HG03565 (cell line): ENCODE data around the gene PDE4D.
"Not testable (repeated sequence)": the region's sequence is repeated elsewhere in the genome, so short reads cannot be mapped to it uniquely, and the experiment has no call there.

Experiments
- ATAC-seq: cut with Tn5 transposase; IDR thresholded peaks from one replicate; pipeline ENCODE4 v1.9.1; 2021; ENCODE audit warnings: mild to moderate bottlenecking, moderate library complexity; ENCODE audit not compliant: unreplicated experiment

Gene PDE4D

DNA sequence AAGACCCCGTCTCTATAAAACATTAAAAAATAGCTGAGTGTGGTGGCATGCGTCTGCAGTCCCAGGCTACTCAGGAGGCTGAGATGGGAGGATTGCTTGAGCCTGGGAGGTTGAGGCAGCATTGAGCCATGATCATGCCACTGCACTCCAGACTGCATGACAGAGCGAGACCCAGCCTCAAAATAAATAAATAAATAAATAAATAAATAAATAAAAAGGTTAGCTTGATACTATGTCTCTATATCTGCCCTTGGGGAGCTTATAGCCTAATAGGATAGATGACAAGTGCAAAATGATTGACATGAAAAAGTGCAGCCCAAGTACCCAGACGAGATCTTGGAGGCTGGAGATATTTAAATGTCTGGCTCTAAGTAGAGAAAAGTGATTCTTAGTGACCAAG lies 122.6 kb downstream of the PDE4D start:
- no peak for ATAC-seq

DNA sequence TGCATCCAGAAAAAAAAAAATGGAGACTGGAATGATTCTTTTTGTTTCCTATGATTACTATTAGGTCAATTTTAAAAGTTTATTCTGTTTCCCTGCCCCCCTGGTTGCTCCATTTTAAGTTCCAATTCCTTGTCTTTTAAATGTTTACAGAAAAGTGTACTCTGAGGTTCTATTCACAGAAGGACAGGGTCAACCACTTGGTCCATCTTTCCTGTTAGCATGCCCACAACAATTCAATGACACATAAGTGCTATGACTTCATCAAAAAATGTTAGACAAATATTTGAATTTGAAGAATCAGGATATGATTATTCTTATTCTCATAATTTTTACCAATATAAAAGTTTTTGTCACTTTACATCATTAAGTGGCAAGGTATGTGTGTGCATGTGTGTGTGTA lies 123.7 kb downstream of the PDE4D start:
- no peak for ATAC-seq

DNA sequence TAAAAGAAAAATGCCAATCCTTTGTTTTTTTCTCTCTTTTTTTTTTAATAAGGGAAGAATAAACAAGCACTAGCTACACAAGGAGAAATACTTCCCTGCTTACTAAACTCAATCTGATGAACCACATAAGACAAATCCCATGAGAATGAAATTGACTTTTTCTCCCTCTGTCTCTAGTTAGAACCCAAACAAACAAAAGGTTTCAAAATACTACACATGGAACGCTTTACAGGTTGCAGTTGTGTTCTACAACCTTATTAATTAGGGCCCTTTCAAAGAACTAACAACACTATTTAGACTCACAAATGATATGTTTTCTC lies 124.5 kb downstream of the PDE4D start:
- ATAC-seq, result no peak

DNA sequence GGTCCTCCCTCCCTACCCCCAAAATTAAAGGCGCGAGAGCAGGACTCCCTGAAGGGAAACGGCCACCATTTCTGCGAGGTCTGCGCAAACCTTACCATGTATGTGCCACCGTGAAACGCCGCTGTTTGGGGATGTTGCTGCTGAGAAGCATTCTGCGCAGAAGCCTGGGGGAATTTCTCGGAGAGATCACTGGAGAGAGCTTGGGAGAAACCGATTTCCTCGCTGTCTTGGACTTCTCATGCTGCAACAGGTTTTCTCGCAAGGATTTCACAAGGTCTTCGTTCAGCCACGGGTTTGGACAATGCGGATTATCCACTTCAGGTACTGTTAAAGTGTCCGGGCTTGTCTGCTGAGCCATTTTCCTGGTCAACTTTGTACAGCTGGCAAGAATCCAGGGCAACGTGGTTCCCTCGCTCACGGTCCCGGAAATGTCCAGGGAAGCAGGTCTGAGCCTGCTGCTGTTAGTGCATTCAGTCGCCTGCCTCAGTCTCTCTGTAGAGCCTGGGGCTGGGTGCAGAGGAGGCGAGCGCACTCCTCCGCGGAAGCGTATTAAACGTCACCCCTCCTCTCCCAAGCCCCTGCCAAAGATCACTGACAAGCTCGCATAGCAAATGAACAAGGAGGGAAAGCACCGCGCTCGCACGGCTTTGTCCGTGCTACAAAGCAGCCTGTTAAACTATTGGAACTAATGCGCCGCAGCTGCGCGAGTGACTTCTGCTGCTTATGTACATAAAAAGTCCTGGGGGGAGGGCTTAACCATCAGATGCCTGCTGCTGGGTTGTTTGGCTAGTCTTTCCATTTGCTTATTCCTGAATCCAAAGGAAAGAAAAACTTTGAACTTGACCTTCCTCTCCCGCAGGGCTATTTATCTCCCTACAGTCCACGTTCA lies 125.1 kb downstream of the PDE4D start:
- ATAC-seq, result peak; percentile 44

DNA sequence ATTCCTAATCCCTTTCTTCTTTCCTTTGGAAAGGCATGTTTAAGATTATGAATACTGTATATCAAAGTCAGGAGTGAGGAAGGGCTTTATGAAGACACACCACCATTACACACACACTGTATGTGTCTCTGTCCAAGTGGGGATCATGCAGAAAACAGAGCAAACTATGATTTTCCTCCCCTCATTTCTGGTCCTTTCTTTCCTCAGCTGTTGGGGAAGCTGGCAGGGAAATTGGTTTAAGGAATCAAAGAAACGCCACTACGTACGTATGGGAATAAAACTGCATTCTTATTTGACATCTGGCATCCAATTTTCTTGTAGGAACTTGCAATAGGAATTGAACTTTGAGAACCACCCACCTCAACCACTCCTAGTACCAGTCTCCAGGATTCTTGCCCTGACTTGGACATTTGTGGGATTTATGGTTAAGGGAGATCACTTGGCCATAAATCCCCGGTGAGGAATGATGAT lies 125.8 kb downstream of the PDE4D start:
- ATAC-seq, result no peak

DNA sequence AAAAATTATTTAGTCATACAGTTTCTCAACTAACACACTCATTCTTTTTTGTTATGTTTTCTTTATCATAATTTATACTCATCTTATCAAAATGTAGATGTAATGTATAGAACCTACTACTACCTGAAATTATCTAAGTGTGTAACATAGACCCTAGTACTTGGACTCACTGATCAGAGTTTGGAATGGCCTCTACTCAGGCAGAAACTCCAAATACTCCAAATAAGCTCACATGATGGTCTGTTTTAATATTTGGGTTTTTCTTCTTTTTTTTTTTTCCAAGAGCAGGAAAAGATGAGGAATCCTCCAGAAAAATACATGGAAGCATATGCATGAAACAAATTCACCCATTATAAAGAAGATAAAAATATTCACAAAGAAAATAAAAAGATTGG lies 126.3 kb downstream of the PDE4D start:
- ATAC-seq, result no peak

DNA sequence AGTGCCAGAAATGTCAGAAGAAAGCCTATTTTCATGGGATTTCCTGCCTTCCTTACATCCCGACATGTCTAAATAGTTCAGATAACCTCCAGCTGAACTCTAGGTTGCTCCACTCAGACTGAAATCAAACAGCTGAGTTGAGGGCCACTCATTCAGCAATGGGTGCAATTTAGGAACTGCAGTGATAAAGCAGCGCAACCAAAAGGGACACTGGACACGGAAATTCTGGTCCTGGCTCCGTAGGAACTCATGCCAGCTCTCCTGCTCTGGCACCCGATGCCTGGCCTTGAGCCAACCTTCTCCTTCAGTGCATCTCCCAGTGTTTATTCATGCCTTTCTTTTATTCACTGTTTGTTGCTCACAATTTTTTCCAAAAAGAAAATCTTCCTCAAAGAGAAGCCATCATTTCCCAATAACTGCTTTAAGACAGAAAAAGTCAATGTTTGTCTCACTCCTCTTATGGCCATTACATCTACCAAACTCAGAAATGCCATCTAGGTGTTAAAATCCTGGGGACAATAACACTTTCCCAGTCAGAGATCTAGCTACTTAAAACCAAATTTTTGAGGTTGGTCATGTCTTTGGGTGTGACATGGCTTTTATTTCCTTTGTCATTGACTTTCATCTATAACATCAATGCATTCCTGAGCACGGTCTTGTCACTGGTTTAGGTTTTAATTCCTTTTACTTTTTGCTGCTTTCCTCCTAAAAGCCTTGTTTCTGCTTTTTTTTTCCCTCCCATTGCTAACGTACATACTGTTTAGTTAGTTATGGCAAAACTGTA lies 126.9 kb downstream of the PDE4D start:
- no peak for ATAC-seq

DNA sequence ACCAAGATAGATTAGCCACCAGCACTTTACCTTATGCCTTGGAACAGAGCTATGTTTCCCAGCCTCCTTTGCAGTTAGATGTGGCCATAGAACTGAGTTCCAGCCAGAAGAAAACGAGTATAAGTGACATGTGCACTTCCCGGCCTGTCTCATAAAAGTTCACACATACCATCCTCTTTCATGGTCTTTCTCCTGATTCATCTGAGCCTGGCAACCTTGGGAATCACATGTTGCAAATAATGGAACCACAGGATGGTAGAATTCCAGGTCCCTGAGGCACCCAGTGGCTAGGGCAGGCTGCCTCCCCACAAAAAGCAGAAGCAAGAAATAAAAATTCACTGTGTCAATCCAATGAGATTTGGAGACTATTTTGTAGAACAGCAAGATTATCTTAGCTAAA lies 128.1 kb downstream of the PDE4D start:
- no peak for ATAC-seq

DNA sequence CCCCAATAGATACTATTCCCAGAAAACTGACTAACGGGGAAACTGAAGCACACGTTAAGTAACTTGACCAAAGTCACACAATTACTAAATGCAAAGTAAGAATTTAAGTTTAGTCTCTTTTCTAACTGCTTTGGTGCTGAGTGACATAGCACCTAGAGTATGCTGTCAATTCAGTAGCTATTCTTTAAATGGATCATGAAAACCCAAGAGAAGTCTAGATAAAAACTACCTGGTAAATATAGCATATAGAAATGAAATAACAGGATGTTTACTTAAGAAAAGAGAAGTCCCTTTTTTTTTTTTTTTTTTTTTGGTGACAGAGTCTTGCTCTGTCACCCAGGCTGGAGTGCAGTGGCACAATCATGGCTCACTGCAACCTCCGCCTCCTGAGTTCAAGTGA lies 129.2 kb downstream of the PDE4D start:
- no peak for ATAC-seq

DNA sequence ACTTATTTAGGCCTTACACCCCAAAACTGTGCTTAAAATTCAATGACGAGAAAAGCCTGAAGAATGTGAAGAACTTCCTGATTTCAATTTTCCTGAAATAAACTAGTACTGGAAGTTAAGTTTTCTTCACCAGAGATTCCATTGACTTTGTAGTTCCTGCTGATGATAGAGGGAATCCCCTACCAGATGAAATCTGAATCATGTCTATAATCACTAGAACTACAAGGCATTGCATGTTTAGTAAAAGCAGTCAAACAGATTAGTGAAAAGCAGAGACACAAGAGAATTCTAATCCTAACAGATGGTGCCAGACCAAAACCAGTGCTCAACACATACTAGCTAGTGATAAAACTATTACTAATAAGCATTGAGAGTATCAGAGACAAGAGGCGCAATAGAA lies 130.0 kb downstream of the PDE4D start:
- ATAC-seq, result no peak

DNA sequence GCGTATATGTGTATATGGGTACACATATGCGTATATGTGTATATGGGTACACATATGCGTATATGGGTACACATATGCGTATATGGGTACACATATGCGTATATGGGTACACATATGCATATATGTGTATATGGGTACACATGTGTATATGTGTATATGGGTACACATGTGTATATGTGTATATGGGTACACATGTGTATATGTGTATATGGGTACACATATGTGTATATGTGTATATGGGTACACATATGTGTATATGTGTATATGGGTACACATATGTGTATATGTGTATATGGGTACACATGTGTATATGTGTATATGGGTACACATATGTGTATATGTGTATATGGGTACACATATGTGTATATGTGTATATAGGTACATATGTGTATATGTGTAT lies 131.3 kb downstream of the PDE4D start:
- not testable (repeated sequence) for ATAC-seq

DNA sequence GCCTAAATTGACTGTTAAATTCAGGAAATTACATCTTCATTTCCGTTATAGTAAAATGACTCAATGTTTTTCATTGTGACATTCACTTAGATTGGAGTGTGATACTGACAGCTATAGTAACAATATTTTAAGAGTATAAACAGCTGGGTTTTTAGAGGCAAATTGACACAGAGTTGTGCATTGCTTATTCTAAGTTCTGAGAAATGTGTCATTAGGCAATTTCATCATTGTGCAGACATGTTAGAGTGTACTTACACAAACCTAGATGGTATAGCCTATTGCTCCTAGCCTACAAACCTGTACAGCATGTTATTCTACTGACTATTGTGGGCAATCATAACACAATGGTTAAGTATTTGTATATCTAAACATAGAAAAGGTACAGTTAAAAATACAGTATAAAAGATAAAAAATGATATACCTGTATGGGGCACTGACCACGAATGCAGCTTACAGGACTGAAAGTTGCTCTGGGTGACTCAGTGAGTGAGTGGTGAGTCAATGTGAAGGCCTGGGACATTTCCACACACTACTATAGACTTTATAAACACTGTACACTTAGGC lies 132.7 kb downstream of the PDE4D start:
- peak; percentile 67 for ATAC-seq

DNA sequence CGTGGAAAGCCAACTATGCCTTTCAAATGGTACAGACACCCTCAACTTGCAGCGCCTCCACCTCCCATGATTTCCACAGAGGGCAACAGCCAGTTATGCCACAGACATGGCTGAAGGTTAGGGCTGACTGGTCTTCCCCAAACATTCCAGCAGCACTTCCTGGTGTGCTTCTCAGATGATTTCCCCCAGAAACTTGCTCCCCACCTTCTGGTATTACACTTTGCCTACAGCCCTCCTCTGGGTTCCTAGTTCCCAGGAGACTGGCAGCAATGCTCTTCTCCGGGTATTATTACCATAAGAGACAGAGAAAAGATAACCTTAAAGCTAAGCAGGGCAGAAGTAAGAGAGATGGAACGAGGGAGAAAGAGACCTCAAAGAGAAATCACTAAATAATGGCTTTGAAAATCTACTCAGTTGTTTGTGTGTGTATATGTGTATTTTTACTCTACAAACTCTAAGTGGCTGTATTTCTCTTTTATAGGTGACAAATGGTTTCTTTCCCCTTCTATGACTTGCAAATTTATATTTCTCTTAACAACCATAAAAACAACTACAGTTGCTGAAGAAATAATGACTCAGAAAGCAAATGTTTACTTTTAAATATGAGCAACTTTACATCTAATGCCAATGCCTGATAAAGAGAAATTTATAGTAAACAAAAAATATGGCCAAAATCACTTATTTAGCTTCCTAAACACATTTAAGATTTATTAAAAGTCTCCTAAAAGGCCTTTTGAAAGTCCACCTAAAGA lies 133.8 kb downstream of the PDE4D start:
- no peak for ATAC-seq

DNA sequence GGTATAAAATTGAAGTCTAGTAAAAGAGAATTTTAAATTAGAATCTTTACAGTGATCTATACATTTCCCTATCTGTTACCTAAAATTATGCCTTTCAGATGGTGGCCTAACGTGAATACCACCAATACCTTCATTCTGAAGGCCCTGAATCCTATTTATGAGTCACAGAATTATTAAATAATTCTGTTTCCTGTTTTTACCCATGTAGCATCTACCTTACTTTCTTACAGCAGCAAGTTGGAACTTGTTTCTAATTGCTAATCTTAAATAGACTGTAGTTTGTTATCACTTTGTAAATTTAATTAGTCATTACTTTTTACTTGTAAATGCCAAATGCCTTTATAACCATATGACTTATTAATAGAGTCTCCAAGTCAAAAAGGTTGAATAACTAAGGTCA lies 135.0 kb downstream of the PDE4D start:
- ATAC-seq, result no peak

DNA sequence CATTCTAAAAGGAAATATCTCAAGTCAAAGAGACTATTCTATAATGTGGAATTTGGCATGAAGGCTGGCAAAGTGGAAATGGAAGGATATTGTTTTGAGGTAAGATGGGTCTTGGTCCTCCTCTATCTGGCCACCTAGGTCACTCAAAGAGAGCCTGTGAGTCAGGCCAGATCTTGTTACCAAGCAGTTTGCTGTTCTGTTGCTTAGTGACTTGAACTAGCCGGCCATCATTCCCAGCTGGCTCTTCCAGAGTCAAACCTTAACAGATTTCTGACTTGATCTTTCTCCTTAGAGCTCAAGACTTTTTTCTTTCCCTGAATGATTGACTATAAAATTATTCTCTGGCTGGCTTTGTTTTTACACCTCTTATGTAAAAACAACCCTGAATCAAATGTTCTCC lies 136.1 kb downstream of the PDE4D start:
- no peak for ATAC-seq

DNA sequence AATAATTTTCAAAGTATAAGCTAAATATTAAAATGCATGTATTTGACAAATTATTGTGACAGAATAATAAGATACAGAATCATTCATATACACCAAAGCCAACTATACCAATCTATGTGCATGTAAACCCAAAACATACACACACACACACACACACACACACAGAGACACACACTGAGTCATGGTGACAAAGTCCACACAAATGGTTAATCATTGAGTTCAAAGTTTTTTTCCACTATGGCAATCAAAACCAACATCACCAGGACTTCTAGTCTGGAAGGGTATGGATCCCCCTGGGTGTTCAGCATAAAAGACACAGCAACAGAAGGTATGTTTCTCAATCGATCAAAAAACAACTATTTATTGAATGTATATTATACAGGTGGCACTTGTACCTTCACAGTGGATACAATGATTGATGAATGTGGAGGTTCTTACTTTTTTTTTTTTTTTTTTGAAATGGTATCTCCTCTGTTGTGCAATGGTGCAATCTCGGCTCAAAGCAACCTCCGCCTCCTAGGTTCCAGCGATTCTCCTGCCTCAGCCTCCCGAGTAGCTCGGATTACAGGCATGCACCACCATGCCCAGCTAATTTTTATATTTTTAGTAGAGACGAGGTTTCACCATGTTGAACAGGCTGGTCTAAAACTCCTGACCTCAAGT lies 137.0 kb downstream of the PDE4D start:
- ATAC-seq, result no peak

DNA sequence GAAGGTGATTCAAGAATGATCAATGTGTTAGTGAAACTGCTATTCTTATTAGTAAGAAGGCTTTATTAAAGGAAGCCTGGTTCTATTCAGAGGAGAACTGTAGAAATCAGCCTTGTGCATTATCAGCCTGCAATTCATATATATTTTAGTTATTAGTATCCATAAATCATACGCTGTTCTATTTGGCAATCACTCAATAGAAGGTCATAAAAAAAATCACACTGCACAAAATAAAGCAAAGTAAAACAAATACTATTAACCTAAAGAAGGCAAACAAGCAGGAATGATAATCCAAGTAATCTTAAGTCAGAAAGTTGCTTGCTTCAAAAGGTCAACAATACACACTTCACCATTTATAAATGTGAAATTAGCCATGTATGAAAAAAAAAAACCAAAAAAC lies 138.1 kb downstream of the PDE4D start:
- no peak for ATAC-seq

DNA sequence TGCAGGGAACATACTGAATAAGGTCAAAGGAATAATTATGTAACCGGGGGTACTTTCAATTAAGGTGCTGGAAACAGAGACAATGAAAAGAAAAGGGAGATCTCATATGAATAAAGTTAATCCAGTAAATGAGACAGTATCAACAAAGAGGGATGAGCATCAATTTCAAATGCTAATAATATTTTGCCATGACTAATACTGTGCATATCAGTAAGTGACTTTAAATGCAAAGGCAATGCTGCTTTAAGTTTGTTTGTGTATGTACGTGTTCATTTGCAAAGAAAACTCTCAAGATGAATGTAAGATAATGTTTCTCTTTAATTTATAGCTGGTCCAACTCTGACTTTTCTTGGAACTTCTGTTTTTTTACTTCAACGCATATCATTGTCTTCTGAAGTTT lies 139.9 kb downstream of the PDE4D start:
- ATAC-seq, result no peak

DNA sequence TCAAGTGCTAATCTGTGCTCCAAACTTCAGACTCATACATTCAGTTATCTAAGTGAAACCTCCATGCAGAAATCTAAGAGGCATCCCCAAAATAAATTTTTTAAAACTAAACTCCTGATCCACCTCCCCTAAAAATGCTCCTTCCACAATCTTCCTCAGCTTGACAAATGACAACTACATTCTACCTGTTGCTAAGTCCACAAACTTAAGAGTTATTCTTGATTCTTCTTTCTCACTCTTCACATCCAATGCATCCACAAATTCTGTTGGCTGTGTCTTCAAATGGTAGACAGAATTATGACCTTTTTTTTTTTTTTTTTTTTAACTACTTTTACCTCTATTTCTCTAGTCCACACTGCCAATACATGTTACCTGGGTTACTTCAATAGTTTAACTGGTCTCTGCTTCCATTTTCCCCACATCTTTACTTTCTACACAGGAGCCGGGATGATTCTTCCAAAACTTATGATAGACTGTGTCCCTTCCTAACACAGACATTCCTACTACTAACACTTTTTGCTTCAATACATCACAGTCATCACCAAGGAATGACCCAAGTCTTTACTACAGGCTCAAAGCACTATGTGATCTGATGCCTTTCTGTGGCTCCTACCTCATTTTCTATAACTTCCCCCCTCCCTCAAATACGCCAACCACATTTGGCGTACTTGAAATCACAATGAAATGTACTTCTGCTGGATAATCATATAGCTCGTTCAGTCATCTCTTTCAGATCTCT lies 143.6 kb downstream of the PDE4D start:
- no peak for ATAC-seq

DNA sequence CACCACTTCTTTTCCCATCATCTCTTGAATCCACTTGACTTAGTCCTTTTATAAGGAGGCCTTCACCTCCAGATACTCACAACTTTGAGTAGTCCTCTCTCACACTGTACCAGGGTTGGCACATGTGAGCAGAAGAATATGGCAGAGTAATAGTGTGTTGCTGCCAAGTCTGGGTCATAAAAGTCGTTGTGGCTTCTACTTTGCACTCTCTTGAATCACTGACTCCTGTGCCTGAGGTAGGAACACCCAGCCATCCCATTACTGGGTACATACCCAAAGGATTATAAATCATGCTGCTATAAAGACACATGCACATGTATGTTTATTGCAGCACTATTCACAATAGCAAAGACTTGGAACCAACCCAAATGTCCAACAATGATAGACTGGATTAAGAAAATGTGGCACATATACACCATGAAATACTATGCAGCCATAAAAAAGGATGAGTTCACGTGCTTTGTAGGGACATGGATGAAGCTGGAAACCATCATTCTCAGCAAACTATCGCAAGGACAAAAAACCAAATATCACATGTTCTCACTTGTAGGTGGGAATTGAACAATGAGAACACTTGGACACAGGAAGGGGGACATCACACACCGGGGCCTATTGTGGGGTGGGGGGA lies 145.4 kb downstream of the PDE4D start:
- not testable (repeated sequence) for ATAC-seq
